GM19099 (cell line): ENCODE results near the gene GABRG3.

Experiments
- POLR2A ChIP-seq: IDR thresholded peaks from 3 replicates; pipeline ENCODE4 v1.6.1; 2011; ENCODE audit warnings: low read depth; ENCODE audit not compliant: insufficient read length; ENCODE audit errors: extremely low read depth

The GABRG3 gene

DNA sequence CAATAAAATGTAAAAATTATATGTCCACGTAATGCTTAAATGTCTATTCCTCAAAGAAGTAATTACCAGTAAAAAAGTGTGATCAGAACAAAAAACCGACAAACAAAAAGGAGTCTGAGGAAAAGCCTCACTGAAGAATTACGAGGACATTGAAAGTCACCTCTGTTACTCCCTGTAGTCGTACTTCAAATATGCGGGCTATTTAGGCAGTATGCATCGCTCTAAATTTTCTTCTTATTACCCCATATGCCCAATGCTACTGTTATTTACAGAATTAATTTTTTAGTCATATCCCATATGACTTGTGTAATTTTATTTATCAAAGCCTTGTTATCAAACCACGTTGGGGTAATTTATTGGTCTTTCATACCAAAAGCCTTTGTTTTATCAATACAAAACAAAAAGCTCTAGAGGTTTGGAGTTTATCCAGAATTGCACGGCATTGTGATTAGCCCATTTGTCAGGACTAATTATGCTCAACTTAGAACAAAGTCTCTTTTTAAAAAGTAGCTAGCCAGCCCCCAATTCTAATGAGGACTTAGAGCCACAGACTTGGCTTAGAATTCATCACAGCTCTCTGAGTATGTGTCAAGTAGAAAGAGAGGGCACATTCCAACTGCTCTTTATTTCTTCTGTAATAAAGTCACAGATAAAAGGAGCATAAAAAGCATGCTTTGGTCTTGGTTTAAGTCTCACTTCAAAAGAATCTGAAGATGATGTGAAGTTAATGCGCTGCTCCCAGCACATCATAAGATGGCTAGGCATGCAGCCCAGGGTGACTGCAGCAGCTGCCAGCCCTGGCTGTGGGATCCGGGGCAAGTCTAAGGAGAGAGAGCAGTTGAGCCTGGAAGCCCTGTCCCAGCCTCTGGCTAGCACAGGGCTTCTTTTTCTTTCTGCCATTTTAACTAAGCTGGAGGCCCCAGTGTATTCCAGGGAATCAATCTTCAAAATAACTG is 521.0 kb downstream of the GABRG3 start:
- TF ChIP-seq POLR2A, result no peak

DNA sequence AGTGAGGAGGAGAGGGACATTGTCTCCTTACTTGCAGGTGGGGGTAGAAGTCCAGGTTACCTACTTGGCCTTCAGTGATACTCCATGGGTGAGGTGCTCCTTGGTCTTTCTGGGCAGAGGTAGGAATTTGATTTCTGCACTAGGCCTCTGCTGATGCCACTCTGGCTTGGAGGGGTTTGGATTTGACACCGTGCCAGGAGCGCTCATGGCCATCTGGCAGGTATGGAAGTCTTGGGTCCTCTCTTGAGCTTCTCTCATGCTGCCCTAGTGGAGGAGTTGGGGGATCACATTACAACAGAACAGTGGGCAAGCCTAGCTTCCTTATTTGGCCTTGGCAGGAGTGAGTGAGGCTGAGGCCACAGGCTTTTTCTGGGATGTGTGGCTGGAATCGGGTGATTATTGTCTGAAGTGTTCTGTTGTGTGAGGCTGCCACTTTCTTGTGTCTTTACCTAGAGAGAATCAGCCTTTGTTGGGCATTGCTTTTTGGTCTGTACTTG is 525.0 kb downstream of the GABRG3 start:
- TF ChIP-seq POLR2A, result no peak

DNA sequence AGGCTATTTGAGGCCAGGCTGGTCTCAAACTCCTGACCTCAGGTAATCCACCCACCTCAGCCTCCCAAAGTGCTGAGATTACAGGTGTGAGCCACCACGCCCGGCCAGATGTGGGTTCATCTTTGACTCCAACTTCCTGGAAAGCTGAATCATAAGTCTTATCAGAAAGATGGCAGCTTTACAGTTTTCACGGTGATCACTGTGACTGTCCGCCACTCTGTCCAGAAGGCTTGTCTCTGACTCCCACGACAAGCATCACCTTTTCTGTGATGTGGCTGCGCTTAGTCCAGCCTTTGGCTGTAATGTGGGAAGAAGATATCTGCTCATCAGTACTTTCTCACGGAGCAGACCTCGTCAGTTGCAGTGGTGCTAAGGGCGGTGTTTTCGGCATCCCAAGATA is 527.7 kb downstream of the GABRG3 start:
- TF ChIP-seq POLR2A, result no peak

DNA sequence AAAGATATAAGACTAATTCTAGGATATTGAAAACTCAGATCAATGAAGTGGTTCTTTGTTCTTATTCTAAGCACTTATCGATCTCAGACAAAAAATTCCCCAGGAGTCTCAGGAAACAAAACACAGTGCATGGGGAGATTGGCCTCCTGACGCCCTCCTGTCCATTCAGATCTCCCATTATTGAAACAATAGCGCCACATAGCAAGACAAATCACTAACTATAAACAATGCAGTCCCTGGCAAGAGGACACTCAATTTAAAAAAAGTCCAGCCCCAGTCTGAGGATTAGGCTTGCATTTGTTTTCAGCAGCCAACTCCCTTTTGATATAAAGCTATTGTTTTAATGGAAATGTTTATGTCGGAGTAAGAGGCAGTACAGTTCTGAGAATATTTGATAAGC is 528.2 kb downstream of the GABRG3 start:
- TF ChIP-seq POLR2A, result no peak

DNA sequence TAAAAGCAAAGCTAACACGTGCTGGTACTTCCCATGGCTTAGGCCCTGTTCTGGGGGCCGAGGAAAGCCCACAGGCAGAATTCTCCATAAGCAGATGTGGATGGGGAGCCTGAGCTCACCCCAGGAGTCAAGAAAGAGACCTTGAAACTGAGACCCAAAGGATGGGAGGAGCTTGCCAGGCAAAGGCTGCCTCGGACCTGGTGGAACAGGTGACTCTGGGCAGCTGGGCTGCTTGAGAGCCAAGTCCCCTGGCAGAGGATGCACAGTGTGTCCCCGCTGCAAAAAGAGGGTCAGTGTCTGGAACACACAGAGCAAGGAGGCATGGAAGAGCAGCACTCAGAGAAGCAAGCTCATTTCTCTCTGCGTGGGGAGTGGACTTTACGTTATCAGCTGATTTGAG is 528.7 kb downstream of the GABRG3 start:
- no peak for TF ChIP-seq POLR2A

DNA sequence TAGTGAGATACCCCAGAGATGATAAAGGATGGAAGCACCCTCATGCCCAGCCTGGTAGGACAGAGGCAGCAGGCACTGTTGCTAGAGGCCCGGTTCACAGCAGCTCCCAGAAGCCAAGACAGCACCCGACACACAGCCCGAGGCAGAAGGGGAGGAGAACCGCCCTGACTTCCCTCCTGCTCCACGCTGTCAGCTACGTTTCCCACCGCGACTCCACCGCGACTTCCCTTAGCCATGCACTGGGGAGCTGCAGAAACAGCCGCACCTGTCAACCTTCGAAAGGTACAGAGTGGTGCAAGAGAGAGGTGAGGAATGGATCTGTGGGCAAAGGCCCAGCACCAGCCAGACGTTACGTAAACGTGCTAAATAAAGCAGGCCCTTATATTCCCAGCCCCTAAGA is 529.2 kb downstream of the GABRG3 start:
- no peak for TF ChIP-seq POLR2A

DNA sequence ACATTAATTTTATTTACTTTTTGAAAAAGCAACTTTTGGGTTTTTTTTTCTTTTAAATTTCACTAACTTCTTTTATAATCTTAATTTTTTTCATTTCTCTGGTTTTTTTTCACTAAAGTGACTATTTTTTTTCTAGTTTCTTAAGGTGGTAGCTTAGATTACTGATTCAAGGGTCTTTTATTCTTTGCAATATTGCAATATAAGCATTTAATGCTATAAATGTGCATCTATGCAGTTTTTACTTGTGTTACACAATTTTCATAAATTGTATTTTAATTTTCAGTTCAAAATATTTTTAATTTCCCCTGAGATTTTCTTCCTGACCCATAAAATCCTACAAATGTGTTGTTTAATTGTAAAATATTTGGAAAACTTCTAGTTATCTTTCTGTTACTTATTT is 535.8 kb downstream of the GABRG3 start:
- TF ChIP-seq POLR2A, result no peak

DNA sequence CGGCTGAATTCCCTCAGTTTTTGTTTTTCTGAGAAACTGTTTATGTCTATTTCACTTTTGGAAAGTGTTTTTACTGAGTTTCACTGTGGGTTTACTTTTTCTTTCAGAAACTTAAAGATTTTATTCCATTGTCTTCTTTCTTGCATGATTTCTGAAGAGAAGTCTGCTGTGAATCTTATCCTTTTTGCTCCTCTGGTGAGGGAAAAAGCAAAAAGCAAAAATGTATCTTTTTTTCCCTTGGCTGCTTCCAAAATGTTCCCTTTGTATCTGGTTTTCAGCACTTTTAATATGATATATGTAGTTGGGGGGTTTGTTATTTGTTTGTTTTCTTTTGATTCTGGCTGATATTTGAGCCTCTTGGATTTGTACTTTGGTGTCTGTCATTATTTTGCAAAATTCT is 538.0 kb downstream of the GABRG3 start:
- no peak for TF ChIP-seq POLR2A

DNA sequence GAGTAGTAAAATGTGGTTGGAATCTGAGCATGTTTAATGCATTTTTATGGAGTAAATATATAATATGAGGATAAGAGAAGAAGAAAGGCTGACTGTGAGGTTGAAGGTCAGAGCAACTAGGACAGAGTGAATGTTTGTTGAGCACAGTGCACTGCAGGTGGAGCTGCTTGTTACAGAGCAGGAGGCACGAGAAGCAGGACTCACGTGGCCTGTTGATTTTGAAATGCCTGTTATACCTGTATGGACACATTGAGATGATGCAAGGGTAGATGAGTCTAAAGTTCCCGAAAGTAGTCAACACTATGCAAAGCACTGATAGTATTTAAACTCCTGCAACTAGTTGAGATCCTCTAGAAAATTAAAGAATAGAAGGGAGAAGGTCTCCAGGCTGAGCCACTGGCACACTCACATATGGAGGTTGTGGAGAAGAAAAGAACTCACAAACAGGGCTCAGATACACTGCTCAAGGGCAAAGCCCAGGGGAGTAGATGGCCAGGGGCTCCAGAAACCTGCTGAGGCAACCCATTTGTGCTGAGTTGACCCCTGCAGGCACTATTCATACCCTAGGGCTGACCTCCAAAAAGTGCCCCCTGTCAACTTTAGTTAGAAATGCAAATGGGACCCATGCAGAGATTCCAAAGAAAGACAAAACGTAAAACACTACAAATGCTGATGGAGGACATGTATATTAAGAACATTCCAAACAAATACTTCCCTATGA is 541.5 kb downstream of the GABRG3 start:
- TF ChIP-seq POLR2A, result no peak

DNA sequence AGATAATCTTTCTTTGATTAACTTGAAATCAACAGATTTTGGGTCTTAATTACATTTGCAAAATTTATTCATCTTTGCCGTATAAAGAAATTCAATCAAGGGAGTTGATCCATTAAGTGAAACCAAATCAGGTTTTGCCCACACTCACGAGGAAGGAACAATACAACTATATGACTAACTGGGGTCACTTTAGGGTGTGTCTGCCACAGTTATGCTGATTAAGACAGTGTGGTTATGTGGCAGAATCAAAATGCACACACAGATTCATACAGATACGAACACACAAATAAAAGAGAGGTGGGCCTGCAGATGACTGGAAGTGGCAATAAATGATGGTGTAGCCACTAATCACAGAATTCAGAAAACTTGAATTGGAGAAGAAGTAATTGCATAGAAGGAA is 543.5 kb downstream of the GABRG3 start:
- TF ChIP-seq POLR2A, result no peak

DNA sequence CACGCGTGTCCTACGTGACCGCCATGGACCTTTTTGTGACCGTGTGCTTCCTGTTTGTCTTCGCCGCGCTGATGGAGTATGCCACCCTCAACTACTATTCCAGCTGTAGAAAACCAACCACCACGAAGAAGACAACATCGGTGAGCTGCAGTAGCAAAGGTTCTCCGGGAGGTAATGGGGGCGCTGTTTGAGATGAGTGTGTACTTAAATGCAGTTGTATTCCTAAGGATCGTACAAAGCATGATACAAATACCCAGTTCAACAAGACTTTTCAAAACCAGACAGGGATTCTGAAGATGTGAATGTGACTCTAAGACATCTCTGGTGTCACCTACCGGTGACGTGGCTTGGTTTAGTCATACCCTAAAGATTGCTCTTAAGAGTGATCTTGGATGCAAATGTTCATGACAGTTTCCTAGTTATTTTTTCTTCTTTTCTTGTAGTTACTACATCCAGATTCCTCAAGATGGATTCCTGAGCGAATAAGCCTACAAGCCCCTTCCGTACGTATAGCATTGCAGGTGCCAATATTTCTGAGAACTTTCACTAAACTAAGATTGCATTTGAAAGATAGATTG is 556.6 kb downstream of the GABRG3 start:
- TF ChIP-seq POLR2A, result no peak

DNA sequence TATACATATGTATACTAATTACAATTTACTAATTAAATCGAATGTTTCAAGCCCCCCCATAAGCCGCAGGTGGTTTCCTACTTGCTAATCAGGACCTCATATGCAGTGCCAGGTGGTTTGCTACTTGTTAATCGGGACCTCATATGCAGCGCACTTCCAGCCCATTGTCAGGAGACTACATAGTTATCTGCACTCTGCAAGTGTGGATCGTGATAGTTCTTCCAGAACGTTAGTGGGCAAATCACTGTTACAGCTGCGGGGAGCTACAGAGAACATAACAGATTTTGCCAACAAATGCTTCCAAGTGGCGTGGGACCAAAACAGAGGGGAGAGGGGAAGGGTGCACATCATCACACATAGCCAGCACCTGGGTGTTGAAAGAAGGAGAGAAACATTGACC is 558.4 kb downstream of the GABRG3 start:
- TF ChIP-seq POLR2A, result no peak

DNA sequence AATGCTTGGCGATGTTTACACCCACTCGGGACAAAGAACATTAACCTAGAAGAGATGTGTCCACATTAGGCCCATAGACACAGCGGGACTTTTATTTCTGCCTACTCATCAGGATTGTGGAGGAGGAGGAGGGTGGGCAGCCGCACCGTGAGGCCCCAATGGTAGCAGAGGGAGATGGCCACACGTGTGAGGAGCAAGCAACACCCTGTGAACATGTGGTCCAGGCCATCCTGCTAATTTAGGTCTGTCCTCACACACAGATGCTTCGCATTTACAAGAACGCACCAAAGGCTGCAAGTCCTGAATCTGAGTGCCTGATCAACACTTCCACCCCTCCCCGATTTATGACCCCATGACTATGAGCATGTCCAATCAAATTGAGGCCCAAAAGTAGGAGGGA is 560.0 kb downstream of the GABRG3 start:
- no peak for TF ChIP-seq POLR2A

DNA sequence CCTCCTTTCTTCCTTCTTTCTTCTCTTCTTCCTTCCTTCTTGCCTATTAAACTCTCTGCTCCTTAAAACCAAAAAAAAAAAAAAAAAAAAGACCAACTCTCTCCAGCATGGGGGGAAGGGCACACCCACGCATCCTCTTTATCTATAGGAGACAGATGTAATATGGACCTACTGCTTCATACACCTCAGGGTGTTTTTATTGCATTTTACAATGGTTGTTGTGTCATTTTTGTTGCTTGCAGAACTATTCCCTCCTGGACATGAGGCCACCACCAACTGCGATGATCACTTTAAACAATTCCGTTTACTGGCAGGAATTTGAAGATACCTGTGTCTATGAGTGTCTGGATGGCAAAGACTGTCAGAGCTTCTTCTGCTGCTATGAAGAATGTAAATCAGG is 561.4 kb downstream of the GABRG3 start:
- TF ChIP-seq POLR2A, result no peak

DNA sequence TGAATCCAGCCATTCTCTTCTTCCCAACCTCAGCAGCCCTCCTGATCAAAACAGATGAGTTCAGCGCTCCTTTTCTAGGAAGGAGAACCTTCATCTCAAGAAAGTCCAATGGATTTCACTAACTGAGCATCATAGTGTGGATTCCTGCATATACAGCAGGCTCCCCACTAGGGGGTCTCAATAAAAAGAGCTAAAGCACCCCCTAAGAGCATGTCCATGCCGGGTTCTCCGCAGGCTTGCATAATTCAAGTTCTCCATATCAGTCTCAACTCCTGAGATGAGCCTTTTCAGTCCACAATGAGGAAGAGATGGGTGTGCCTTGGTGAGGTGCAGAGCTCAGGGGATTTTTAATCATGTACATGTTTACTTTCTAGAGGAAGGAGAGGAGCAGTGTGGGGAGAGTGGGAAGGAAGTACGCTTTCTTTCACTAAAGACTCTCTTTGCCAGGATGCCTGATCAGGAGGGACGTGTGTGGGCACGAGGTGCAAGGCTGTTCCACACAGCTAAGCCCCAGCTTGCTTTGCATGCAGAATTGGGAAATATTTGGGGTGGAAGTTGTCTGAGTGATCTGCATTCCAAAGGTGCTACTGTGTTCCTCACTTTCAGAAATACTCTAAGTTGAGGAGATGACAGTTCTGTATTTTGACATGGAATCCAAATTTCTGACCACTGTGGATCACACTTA is 564.6 kb downstream of the GABRG3 start:
- no peak for TF ChIP-seq POLR2A
